Measurements from ENCODE around the gene NHERF1. TPM values are rescaled to one million over a fixed set of nuclear protein-coding genes. Genes with fewer than 3 reads are reported as not detected.

The NHERF1 gene
- total RNA-seq, 4 donors from 2014 or later = 21.9 to 63.4 (median 43.8) TPM

- DNase-seq = no peak
- Histone ChIP-seq H3K27me3 (no peaks in the 10 kb centered on the region), H3K4me1 (peaks cover 7 to 9% of the 10 kb centered on the region in 2 donors), H3K36me3 (no peaks in the 10 kb centered on the region), H3K9me3 (no peaks in the 10 kb centered on the region), H3K27ac (no peak overlapping the region), H3K4me3 (replicated peaks in 1 of 3) (no peak overlapping the region)
- TF ChIP-seq, protein P1, sequence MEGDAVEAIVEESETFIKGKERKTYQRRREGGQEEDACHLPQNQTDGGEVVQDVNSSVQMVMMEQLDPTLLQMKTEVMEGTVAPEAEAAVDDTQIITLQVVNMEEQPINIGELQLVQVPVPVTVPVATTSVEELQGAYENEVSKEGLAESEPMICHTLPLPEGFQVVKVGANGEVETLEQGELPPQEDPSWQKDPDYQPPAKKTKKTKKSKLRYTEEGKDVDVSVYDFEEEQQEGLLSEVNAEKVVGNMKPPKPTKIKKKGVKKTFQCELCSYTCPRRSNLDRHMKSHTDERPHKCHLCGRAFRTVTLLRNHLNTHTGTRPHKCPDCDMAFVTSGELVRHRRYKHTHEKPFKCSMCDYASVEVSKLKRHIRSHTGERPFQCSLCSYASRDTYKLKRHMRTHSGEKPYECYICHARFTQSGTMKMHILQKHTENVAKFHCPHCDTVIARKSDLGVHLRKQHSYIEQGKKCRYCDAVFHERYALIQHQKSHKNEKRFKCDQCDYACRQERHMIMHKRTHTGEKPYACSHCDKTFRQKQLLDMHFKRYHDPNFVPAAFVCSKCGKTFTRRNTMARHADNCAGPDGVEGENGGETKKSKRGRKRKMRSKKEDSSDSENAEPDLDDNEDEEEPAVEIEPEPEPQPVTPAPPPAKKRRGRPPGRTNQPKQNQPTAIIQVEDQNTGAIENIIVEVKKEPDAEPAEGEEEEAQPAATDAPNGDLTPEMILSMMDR (IDR thresholded peaks at IDR 0.05) = no peak
- no peak for TF ChIP-seq POLR2A (IDR thresholded peaks at IDR 0.05)
- intact Hi-C loops (cut with DNase I) = loop anchor here (5.0 kb wide), 1 partner anchor 53 kb away; no protein-coding TSS in a partner anchor
- 75 to 85% methylated on average over 8 to 14 of the region's 16 CpGs for WGBS, 2 donors
Measured at GRCh38 chr17:74730491-74731346, 17.7 kb upstream of the NHERF1 start.

DNA sequence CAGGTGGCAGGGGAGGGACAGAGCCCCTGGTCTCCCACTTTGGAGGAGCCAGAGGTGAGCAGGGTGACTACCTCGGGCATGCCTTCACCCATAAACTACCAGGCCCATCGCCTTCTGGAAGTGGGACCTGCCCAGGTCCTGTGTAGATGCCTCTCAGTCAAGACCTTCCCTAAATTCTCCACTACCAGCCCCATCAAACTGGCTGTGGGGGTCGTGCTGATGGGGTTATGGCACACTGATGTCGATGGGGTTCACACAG is 17.2 kb upstream of the NHERF1 start:
- intact Hi-C loops (cut with DNase I) = loop anchor here (5.0 kb wide), 1 partner anchor 54 kb away; no protein-coding TSS in a partner anchor
- no peaks in the 10 kb centered on the region for H3K27me3 ChIP-seq
- no peak for TF ChIP-seq POLR2A (IDR thresholded peaks at IDR 0.05)
- TF ChIP-seq, protein P1 (IDR thresholded peaks at IDR 0.05) = no peak

DNA sequence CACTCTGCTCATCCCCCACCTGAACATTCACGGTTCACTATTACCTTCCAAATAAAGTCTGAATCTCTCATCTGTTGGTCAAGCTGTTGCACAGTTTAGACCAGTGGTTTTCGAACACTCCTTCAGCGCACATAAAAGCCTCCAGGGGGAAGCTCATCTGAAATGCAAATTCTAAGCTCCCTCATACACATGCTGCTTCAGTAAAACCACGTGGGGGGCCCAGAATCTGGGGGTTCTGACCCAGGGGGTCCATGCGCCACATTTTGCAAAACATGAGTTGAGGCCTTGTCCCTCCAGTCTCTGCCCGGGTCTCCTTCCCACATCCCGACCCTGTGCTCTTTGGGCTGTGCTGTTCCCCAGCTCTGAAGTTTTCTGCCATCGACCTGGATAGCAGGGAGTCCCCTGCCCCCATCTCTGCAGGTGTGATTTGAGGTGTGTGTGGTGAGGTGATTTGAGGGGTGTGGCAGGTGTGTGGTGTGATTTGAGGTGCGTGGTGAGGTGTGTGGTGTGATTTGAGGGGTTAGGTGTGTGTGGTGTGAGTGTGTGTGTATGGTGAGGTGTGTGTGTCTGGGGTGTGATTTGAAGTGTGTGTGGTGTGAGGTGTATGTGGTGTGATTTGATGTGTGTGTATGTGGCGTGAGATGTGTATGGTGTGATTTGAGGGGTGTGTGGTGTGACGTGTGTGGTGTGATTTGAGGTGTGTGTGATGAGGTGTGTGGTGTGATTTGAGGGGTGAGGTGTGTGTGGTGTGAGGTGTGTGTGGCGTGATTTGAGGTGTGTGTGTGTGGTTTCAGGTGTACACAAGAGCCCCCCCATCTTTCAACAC is 16.2 kb upstream of the NHERF1 start:
- Histone ChIP-seq H3K4me3 (replicated peaks in 1 of 3) (no peak overlapping the region), H3K4me1 (peaks cover 10 to 11% of the 10 kb centered on the region in 2 donors), H3K27ac (no peak overlapping the region), H3K36me3 (no peaks in the 10 kb centered on the region), H3K27me3 (peaks cover 7% of the 10 kb centered on the region), H3K9me3 (no peaks in the 10 kb centered on the region)
- intact Hi-C loops (cut with DNase I) = loop anchor here (5.0 kb wide), 1 partner anchor 55 kb away; no protein-coding TSS in a partner anchor
- TF ChIP-seq POLR2A (IDR thresholded peaks at IDR 0.05) = no peak
- TF ChIP-seq, protein P1 (IDR thresholded peaks at IDR 0.05) = no peak
- WGBS, 2 donors = 74 to 77% methylated on average over 12 of the region's 12 CpGs
- DNase-seq = no peak

More for the DNA sequence above, 17.2 kb upstream of the NHERF1 start:
- Histone ChIP-seq H3K4me1 (peaks cover 8 to 9% of the 10 kb centered on the region in 2 donors), H3K9me3 (no peaks in the 10 kb centered on the region), H3K27ac (no peak overlapping the region), H3K4me3 (replicated peaks in 1 of 3) (no peak overlapping the region), H3K36me3 (no peaks in the 10 kb centered on the region)
- 75 to 80% methylated on average over 4 of the region's 4 CpGs for WGBS, 2 donors
- no peak for DNase-seq

- H3K27me3 ChIP-seq = peaks cover 18% of the 10 kb centered on the region
- peaks cover 15 to 23% of the 10 kb centered on the region in 2 donors for H3K4me1 ChIP-seq
- H3K27ac ChIP-seq = no peak overlapping the region
- TF ChIP-seq POLR2A (IDR thresholded peaks at IDR 0.05) = no peak
- TF ChIP-seq, protein P1 (IDR thresholded peaks at IDR 0.05) = no peak
- H3K36me3 ChIP-seq = no peaks in the 10 kb centered on the region
- intact Hi-C loops (cut with DNase I) = loop anchor here (5.0 kb wide), 1 partner anchor 56 kb away; no protein-coding TSS in a partner anchor
- DNase-seq = no peak
- 71 to 82% methylated on average over 9 of the region's 9 CpGs for WGBS, 2 donors
- no peak overlapping the region for H3K4me3 ChIP-seq (replicated peaks in 1 of 3)
- H3K9me3 ChIP-seq = no peaks in the 10 kb centered on the region
Measured at GRCh38 chr17:74733365-74734122, 14.9 kb upstream of the NHERF1 start.
